C4-2B (cell line): Measurements from ENCODE around the gene DVL1.

Source experiments
- ZFX ChIP-seq: fragments of 450-650 bp; IDR thresholded peaks from 2 replicates; pipeline ENCODE4 v1.6.1; 2017
- TF ChIP-seq, protein P1 (sequence below): fragments of 450-650 bp; conservative IDR thresholded peaks from 2 replicates; pipeline ENCODE4 v1.5.1; 2017; ENCODE audit warnings: mild to moderate bottlenecking

GRCh38 chr1:1293263-1294249 is 55.7 kb downstream of the DVL1 start:
- TF ChIP-seq, protein P1, sequence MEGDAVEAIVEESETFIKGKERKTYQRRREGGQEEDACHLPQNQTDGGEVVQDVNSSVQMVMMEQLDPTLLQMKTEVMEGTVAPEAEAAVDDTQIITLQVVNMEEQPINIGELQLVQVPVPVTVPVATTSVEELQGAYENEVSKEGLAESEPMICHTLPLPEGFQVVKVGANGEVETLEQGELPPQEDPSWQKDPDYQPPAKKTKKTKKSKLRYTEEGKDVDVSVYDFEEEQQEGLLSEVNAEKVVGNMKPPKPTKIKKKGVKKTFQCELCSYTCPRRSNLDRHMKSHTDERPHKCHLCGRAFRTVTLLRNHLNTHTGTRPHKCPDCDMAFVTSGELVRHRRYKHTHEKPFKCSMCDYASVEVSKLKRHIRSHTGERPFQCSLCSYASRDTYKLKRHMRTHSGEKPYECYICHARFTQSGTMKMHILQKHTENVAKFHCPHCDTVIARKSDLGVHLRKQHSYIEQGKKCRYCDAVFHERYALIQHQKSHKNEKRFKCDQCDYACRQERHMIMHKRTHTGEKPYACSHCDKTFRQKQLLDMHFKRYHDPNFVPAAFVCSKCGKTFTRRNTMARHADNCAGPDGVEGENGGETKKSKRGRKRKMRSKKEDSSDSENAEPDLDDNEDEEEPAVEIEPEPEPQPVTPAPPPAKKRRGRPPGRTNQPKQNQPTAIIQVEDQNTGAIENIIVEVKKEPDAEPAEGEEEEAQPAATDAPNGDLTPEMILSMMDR = no peak
- no peak for TF ChIP-seq ZFX
